ENCODE results near the gene CIRBP. TPM values are rescaled to one million over a fixed set of nuclear protein-coding genes. Genes with fewer than 3 reads are reported as not detected.
A peak's percentile ranks its signal among the peaks of the same experiment; 100 is the strongest.

Gene CIRBP
- total RNA-seq, 1 experiment from 2014 or later, result 66.6 TPM

DNA sequence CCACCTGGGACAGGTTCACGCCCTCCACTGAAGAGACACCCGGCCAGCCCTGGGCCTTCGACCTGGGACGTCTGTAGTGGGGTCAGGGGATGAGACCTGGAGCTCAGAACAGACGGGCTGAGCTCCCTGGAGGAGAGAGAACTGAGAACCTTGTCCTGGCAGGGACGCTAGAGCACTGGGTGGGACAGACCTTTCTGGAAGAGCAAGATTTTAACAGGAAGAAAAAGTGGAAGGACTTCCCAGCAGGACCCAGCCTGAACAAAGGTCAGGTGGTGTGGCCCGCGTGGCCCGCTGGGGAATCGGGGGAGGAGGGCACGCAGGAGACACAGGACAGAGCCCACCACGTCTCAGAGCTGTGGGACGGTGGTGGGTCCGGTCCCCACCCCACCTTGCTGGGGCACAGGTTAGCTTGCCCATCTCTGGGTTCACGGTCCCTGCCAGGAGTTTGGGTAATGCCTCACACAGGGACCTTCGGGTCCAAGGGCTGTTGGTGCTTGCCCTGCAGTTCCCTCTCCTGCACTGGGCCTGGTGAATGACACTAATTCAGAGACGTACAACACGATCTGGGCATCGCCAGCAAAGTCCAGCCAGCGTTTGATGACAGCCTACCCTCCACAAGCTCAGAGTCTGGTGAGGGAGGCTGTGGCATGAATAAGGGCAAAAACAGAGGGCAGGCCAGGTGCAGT is 15.3 kb downstream of the CIRBP start:
- DNase-seq (ENCODE audit: low read depth, low spot score), result no peak
- intact Hi-C loops (cut with micrococcal nuclease; ENCODE audit: unreplicated experiment) (no loop called here), in situ Hi-C loops (cut with HindIII; ENCODE audit: low pct_unique_long_range_greater_than_20kb, low sequenced_read_pairs) (no loop called here)
- CTCF ChIA-PET, result no interaction called here
- Histone ChIP-seq H3K9me3 (ENCODE audit: control insufficient read depth, insufficient read depth, low read depth, low read length) (no peaks in the 10 kb centered on the region), H3K4me3 (ENCODE audit: low read depth in 2 of 2, low read length in 2 of 2) (no peak overlapping the region), H3K36me3 (ENCODE audit: control insufficient read depth, insufficient read depth, low read length) (no peaks in the 10 kb centered on the region), H3K27ac (ENCODE audit: low read length) (no peak overlapping the region), H3K27me3 (ENCODE audit: control insufficient read depth, insufficient read depth, low read length) (no peaks in the 10 kb centered on the region), H3K4me1 (ENCODE audit: control insufficient read depth, insufficient read depth, low read length) (peaks cover 7% of the 10 kb centered on the region)
- TF ChIP-seq TCF7L2 (IDR thresholded peaks at IDR 0.05; ENCODE audit: low read depth, low read length) (no peak), POLR2AphosphoS5 (IDR thresholded peaks at IDR 0.05; ENCODE audit: low read depth, low read length) (no peak), CTCF (IDR thresholded peaks at IDR 0.05) (no peak), SIN3A (IDR thresholded peaks at IDR 0.05; ENCODE audit: borderline replicate concordance, insufficient read depth, low read depth, low read length) (no peak)
- TF ChIP-seq, protein P1, sequence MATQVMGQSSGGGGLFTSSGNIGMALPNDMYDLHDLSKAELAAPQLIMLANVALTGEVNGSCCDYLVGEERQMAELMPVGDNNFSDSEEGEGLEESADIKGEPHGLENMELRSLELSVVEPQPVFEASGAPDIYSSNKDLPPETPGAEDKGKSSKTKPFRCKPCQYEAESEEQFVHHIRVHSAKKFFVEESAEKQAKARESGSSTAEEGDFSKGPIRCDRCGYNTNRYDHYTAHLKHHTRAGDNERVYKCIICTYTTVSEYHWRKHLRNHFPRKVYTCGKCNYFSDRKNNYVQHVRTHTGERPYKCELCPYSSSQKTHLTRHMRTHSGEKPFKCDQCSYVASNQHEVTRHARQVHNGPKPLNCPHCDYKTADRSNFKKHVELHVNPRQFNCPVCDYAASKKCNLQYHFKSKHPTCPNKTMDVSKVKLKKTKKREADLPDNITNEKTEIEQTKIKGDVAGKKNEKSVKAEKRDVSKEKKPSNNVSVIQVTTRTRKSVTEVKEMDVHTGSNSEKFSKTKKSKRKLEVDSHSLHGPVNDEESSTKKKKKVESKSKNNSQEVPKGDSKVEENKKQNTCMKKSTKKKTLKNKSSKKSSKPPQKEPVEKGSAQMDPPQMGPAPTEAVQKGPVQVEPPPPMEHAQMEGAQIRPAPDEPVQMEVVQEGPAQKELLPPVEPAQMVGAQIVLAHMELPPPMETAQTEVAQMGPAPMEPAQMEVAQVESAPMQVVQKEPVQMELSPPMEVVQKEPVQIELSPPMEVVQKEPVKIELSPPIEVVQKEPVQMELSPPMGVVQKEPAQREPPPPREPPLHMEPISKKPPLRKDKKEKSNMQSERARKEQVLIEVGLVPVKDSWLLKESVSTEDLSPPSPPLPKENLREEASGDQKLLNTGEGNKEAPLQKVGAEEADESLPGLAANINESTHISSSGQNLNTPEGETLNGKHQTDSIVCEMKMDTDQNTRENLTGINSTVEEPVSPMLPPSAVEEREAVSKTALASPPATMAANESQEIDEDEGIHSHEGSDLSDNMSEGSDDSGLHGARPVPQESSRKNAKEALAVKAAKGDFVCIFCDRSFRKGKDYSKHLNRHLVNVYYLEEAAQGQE (IDR thresholded peaks at IDR 0.05; ENCODE audit: insufficient read depth in 1 of 2, low read depth in 2 of 2, low read length in 1 of 2), result no peak
- POLR2A ChIA-PET, result no interaction called here
- peak; percentile 4; the same call in 1 of the 2 replicates for ATAC-seq
- BruUV-seq (replicated peaks), result no TSS peak

- H3K4me3 ChIP-seq (ENCODE audit: low read depth in 2 of 2, low read length in 2 of 2), result no peak overlapping the region
- CTCF ChIA-PET, result no interaction called here
- TF ChIP-seq, protein P1 (IDR thresholded peaks at IDR 0.05; ENCODE audit: insufficient read depth in 1 of 2, low read depth in 2 of 2, low read length in 1 of 2), result no peak
- TF ChIP-seq SIN3A (IDR thresholded peaks at IDR 0.05; ENCODE audit: borderline replicate concordance, insufficient read depth, low read depth, low read length) (no peak), TCF7L2 (IDR thresholded peaks at IDR 0.05; ENCODE audit: low read depth, low read length) (no peak), CTCF (IDR thresholded peaks at IDR 0.05) (no peak), POLR2AphosphoS5 (IDR thresholded peaks at IDR 0.05; ENCODE audit: low read depth, low read length) (no peak)
- H3K27ac ChIP-seq (ENCODE audit: low read length), result no peak overlapping the region
- no TSS peak for BruUV-seq (replicated peaks)
- DNase-seq (ENCODE audit: low read depth, low spot score), result no peak
- intact Hi-C loops (cut with micrococcal nuclease; ENCODE audit: unreplicated experiment), result no loop called here
- H3K27me3 ChIP-seq (ENCODE audit: control insufficient read depth, insufficient read depth, low read length), result no peaks in the 10 kb centered on the region
- in situ Hi-C loops (cut with HindIII; ENCODE audit: low pct_unique_long_range_greater_than_20kb, low sequenced_read_pairs), result no loop called here
- H3K4me1 ChIP-seq (ENCODE audit: control insufficient read depth, insufficient read depth, low read length), result peaks cover 7% of the 10 kb centered on the region
- no peak for ATAC-seq
- H3K36me3 ChIP-seq (ENCODE audit: control insufficient read depth, insufficient read depth, low read length), result no peaks in the 10 kb centered on the region
- POLR2A ChIA-PET, result no interaction called here
- H3K9me3 ChIP-seq (ENCODE audit: control insufficient read depth, insufficient read depth, low read depth, low read length), result no peaks in the 10 kb centered on the region
Measured at GRCh38 chr19:1284979-1285736, 16.0 kb downstream of the CIRBP start.

All from Panc1 (cell line).